GM12878 (cell line): ENCODE data around the gene ETV7. TPM values are rescaled to one million over a fixed set of nuclear protein-coding genes. Genes with fewer than 3 reads are reported as not detected.
"Not testable (repeated sequence)": the region's sequence is repeated elsewhere in the genome, so short reads cannot be mapped to it uniquely, and the experiment has no call there.

Source experiments
- ATAC-seq: fragments of 200-7000 bp; cut with Tn5 transposase; 3 replicates; pipeline ENCODE4 v1.9.1; 2020; ENCODE audit warnings: mild to moderate bottlenecking, moderate library complexity
- BruUV-seq: library from RNA; stranded (reverse); fragments of 400-500 nt; replicated peaks from 2 replicates; lab custom pipeline; 2021; lab: Mats Ljungman, UMichigan
- CTCF ChIA-PET: fragments of 300-600 bp; sonication (Branson Sonifier 250); formaldehyde crosslinking; extraction: SDS; loops from one replicate; lab custom pipeline; 2021; ENCODE audit warnings: inconsistent platforms; lab: Yijun Ruan, JAX
- POLR2A ChIA-PET: fragments of 350-600 bp; formaldehyde crosslinking; extraction: SDS; loops from one replicate; lab custom pipeline; 2021; ENCODE audit warnings: inconsistent platforms; lab: Charles Lee
- RAD21 ChIA-PET: fragments of 300-600 bp; sonication (Branson Sonifier 250); formaldehyde crosslinking; loops from one replicate; lab custom pipeline; 2023; ENCODE audit warnings: antibody characterized with exemption; ENCODE audit not compliant: unreplicated experiment; lab: Charles Lee
- SMC1A ChIA-PET: fragments of 300-600 bp; sonication (Branson Sonifier 250); formaldehyde crosslinking; loops from one replicate; lab custom pipeline; 2023; ENCODE audit not compliant: unreplicated experiment, uncharacterized antibody; lab: Charles Lee
- DNase-seq: peaks from one replicate; pipeline ENCODE4 v3.0.0-alpha.2; 2011; ENCODE audit warnings: low read depth, low spot score
- FAIRE-seq: peaks from 3 replicates; lab custom pipeline; 2011; peaks lifted over from hg19 to GRCh38; lab: Jason Lieb, UNC
- H2AFZ ChIP-seq: 2 replicates; pipeline ENCODE4 v1.6.0; 2011; ENCODE audit warnings: low read depth, low read length, control low read depth; ENCODE audit not compliant: control insufficient read depth
- H3K27ac ChIP-seq: 2 replicates; pipeline ENCODE4 v1.5.1; 2011; ENCODE audit warnings: control low read depth; ENCODE audit not compliant: control insufficient read depth, insufficient read depth
- H3K27me3 ChIP-seq, 2 experiments: replicated peaks in 1 of 2; 2 replicates each; pipeline versions ENCODE4 v1.6.0 to v1.6.1; 2011; ENCODE audit warnings: low read length in 1 of 2; ENCODE audit not compliant: control insufficient read depth in 2 of 2, insufficient read depth in 2 of 2
- H3K36me3 ChIP-seq, 2 experiments: 2 replicates each; pipeline ENCODE4 v1.5.1; 2011; ENCODE audit warnings: low read length in 1 of 2; ENCODE audit not compliant: control insufficient read depth in 2 of 2, insufficient read depth in 2 of 2
- H3K4me1 ChIP-seq: 2 replicates; pipeline ENCODE4 v1.6.1; 2011; ENCODE audit warnings: mild to moderate bottlenecking, low read length, moderate library complexity, mixed read lengths; ENCODE audit not compliant: control insufficient read depth, insufficient read depth
- H3K4me2 ChIP-seq: 2 replicates; pipeline ENCODE4 v1.6.0; 2011; ENCODE audit warnings: control low read depth; ENCODE audit not compliant: control insufficient read depth, insufficient read depth
- H3K4me3 ChIP-seq: fragments of 200-600 bp; sonication (generic); 2 replicates; pipeline ENCODE4 v1.5.1; 2016
- H3K79me2 ChIP-seq: 2 replicates; pipeline ENCODE4 v1.6.0; 2011; ENCODE audit warnings: low read length; ENCODE audit not compliant: control insufficient read depth, insufficient read depth
- H3K9ac ChIP-seq: 2 replicates; pipeline ENCODE4 v1.8.0; 2011; ENCODE audit warnings: low read length, control low read depth, mixed read lengths; ENCODE audit not compliant: control insufficient read depth, insufficient read depth
- H3K9me3 ChIP-seq: replicated peaks from 3 replicates; pipeline ENCODE4 v1.5.1; 2011; ENCODE audit warnings: mild to moderate bottlenecking, low read length; ENCODE audit not compliant: control insufficient read depth, insufficient read depth
- H4K20me1 ChIP-seq: 2 replicates; pipeline ENCODE4 v1.6.0; 2011; ENCODE audit not compliant: control insufficient read depth, insufficient read depth
- WGBS: methylation state at CpG from one replicate; pipeline ENCODE4 v1.1.6; 2016; ENCODE audit warnings: low lambda C conversion rate; ENCODE audit not compliant: insufficient replicate concordance, insufficient coverage; ENCODE audit errors: missing lambda C conversion rate; 5-methylcytosine and 5-hydroxymethylcytosine counted together
- in situ Hi-C: fragments of 300-500 bp; cut with MboI; formaldehyde crosslinking; loops from 9 replicates; pipeline ENCODE4 v1.14.3; 2018; ENCODE audit warnings: mixed read lengths
- intact Hi-C: fragments of 100-400 bp; cut with micrococcal nuclease; formaldehyde crosslinking; loops from one replicate; pipeline ENCODE4 v1.14.2; 2022; ENCODE audit not compliant: unreplicated experiment
- polyA plus RNA-seq, 11 experiments: library from polyadenylated mRNA; depleted of rRNA in 4 of 11; unstranded in 6 of 11; stranded (reverse) in 5 of 11; fragments of >200 nt; fragmentation: Nextera tagmentation in 4 of 11; fragmentation: Illumina TruSeq in 1 of 11; extraction: Ambion mirVana in 4 of 11; extraction: Trizol in 1 of 11; gene quantifications; 1 replicate in 1 of 11; 2 replicates in 10 of 11; pipeline versions ENCODE4 v1.2.1 to v1.2.3, GENCODE V29; 2011 to 2016; ENCODE audit warnings: inconsistent platforms in 2 of 11, missing spikeins in 2 of 11, low read depth in 1 of 11
- total RNA-seq, 4 experiments: library from RNA; depleted of rRNA in 3 of 4; stranded (reverse); fragments of >200 nt in 3 of 4; fragmentation: Illumina TruSeq in 1 of 4; extraction: Trizol in 1 of 4; gene quantifications; 2 replicates each; pipeline versions ENCODE4 v1.2.1 to v1.2.3, GENCODE V29; 2013 to 2021

ETV7 gene
- total and polyA plus RNA-seq, 10 of the 15 experiments (the other 5 are each of a cell fraction or from before 2014, with no cell fraction given): 0.04 to 1.8 (median 1.3) TPM

GRCh38 chr6:36364061-36364635 lies 23.3 kb downstream of the ETV7 start:
- in situ Hi-C loops, H3K27me3 ChIP-seq, H3K4me3 ChIP-seq, H3K36me3 ChIP-seq, H4K20me1 ChIP-seq, DNase-seq, H3K9ac ChIP-seq, FAIRE-seq, H3K4me2 ChIP-seq, H2AFZ ChIP-seq, BruUV-seq, intact Hi-C loops, ATAC-seq, H3K79me2 ChIP-seq, H3K9me3 ChIP-seq: not testable (repeated sequence)
- H3K27ac ChIP-seq: peak overlapping the region; percentile 81
- peaks cover 37% of the 10 kb centered on the region for H3K4me1 ChIP-seq
- ChIA-PET CTCF (interaction anchor here (0.7 to 17.3 kb wide), 6 partner anchors 22 to 401 kb away, joined by 3 to 483 read pairs (median 4); partner anchors contain the start of gene BNIP5), SMC1A (interaction anchor here (0.6 to 19.6 kb wide), 5 partner anchors 16 to 123 kb away, joined by 3 to 386 read pairs (median 5); partner anchors contain the start of gene BNIP5), RAD21 (interaction anchor here (0.9 to 1.4 kb wide), 4 partner anchors 8 to 58 kb away, joined by 3 to 9 read pairs (median 6); no protein-coding TSS in a partner anchor), POLR2A (interaction anchor here (0.9 to 1.7 kb wide), 5 partner anchors 8 to 62 kb away, joined by 3 to 8 read pairs (median 4); partner anchors contain the start of gene BNIP5)
- whole genome bisulfite sequencing: 94% methylated on average over 19 of the region's 34 CpGs

GRCh38 chr6:36363371-36363752 lies 24.1 kb downstream of the ETV7 start:
- H3K4me1 ChIP-seq: peaks cover 44% of the 10 kb centered on the region
- H3K27me3 ChIP-seq, H3K4me3 ChIP-seq, DNase-seq, H3K9ac ChIP-seq, H3K9me3 ChIP-seq, ATAC-seq, H4K20me1 ChIP-seq, H2AFZ ChIP-seq, in situ Hi-C loops, H3K4me2 ChIP-seq, H3K79me2 ChIP-seq, FAIRE-seq, H3K27ac ChIP-seq, BruUV-seq, intact Hi-C loops, H3K36me3 ChIP-seq: not testable (repeated sequence)
- ChIA-PET SMC1A (interaction anchor here (1.2 to 19.6 kb wide), 4 partner anchors 15 to 334 kb away, joined by 3 to 386 read pairs (median 98); partner anchors contain the start of gene BNIP5), RAD21 (interaction anchor here (0.6 to 9.8 kb wide), 5 partner anchors 17 to 217 kb away, joined by 3 to 122 read pairs (median 4); no protein-coding TSS in a partner anchor), POLR2A (interaction anchor here (0.6 kb wide), 3 partner anchors 58 to 378 kb away, joined by 3 to 6 read pairs (median 5); no protein-coding TSS in a partner anchor), CTCF (interaction anchor here (0.7 to 17.3 kb wide), 4 partner anchors 21 to 60 kb away, joined by 4 to 483 read pairs (median 158); partner anchors contain the start of gene BNIP5)
- 82% methylated on average over 10 of the region's 13 CpGs for whole genome bisulfite sequencing
